Liver (tissue), 9 donors: ENCODE results near the gene POLR2L. TPM values are rescaled to one million over a fixed set of nuclear protein-coding genes. Genes with fewer than 3 reads are reported as not detected.

ENCODE experiments used
- DNase-seq: peaks from one replicate; pipeline ENCODE4 v3.0.0-alpha.2; 2017; ENCODE audit warnings: low spot score
- H3K27ac ChIP-seq, 2 donors: one replicate each; pipeline ENCODE4 v1.7.0; 2013; ENCODE audit warnings: inconsistent platforms in 2 of 2, low read length in 2 of 2, control low read depth in 1 of 2, low read depth in 1 of 2, mild to moderate bottlenecking in 1 of 2
- H3K27me3 ChIP-seq, 4 donors: one replicate each; pipeline versions ENCODE4 v1.6.1 to v1.7.0; 2013; ENCODE audit warnings: low read length in 3 of 4, inconsistent platforms in 1 of 4, mild to moderate bottlenecking in 1 of 4, moderate library complexity in 1 of 4; ENCODE audit not compliant: control insufficient read depth in 4 of 4, insufficient read depth in 4 of 4
- H3K36me3 ChIP-seq, 4 donors: one replicate each; pipeline versions ENCODE4 v1.6.1 to v1.7.0; 2013; ENCODE audit warnings: low read length in 3 of 4, mild to moderate bottlenecking in 3 of 4, low read depth in 1 of 4, moderate library complexity in 1 of 4; ENCODE audit not compliant: control insufficient read depth in 4 of 4, insufficient read depth in 3 of 4
- H3K4me1 ChIP-seq, 4 donors: one replicate each; pipeline versions ENCODE4 v1.6.1 to v1.7.0; 2013; ENCODE audit warnings: low read length in 3 of 4, mild to moderate bottlenecking in 3 of 4, moderate library complexity in 1 of 4; ENCODE audit not compliant: control insufficient read depth in 4 of 4, insufficient read depth in 4 of 4
- H3K4me3 ChIP-seq, 3 donors: one replicate each; pipeline versions ENCODE4 v1.6.1 to v1.7.0; 2013; ENCODE audit warnings: low read length in 3 of 3, control low read depth in 1 of 3, low read depth in 1 of 3, mild to moderate bottlenecking in 1 of 3
- H3K9ac ChIP-seq, 2 donors: one replicate each; pipeline ENCODE4 v1.7.0; 2013; ENCODE audit warnings: low read length in 2 of 2, mild to moderate bottlenecking in 2 of 2, moderate library complexity in 2 of 2, control low read depth in 1 of 2, low read depth in 1 of 2
- H3K9me3 ChIP-seq, 4 donors: one replicate each; pipeline versions ENCODE4 v1.6.1 to v1.7.0; 2013; ENCODE audit warnings: low read length in 3 of 4; ENCODE audit not compliant: control insufficient read depth in 4 of 4
- ATF3 ChIP-seq: IDR thresholded peaks from 2 replicates; pipeline ENCODE4 v1.6.1; 2016; ENCODE audit warnings: antibody characterized with exemption
- EGR1 ChIP-seq, 2 donors: IDR thresholded peaks; 2 replicates each; pipeline ENCODE4 v1.6.1; 2016 to 2018; ENCODE audit warnings: antibody characterized with exemption in 2 of 2, low read depth in 2 of 2
- FOXA1 ChIP-seq: IDR thresholded peaks from 2 replicates; pipeline ENCODE4 v1.6.1; 2016; ENCODE audit warnings: antibody characterized with exemption
- FOXA2 ChIP-seq: IDR thresholded peaks from 2 replicates; pipeline ENCODE4 v1.6.1; 2016; ENCODE audit warnings: antibody characterized with exemption
- HNF4G ChIP-seq: IDR thresholded peaks from 2 replicates; pipeline ENCODE4 v1.6.1; 2016; ENCODE audit warnings: antibody characterized with exemption
- JUND ChIP-seq, 2 donors: IDR thresholded peaks; 2 replicates each; pipeline ENCODE4 v1.6.1; 2016; ENCODE audit warnings: antibody characterized with exemption in 2 of 2
- MAX ChIP-seq: IDR thresholded peaks from 2 replicates; pipeline ENCODE4 v1.6.1; 2016; ENCODE audit warnings: antibody characterized with exemption
- RAD21 ChIP-seq, 2 donors: IDR thresholded peaks; 2 replicates each; pipeline ENCODE4 v1.6.1; 2016; ENCODE audit warnings: antibody characterized with exemption in 2 of 2, mild to moderate bottlenecking in 2 of 2
- REST ChIP-seq: IDR thresholded peaks from 2 replicates; pipeline ENCODE4 v1.6.1; 2016; ENCODE audit warnings: antibody characterized with exemption, mild to moderate bottlenecking
- RXRA ChIP-seq, 2 donors: IDR thresholded peaks; 2 replicates each; pipeline ENCODE4 v1.6.1; 2017 to 2018; ENCODE audit warnings: antibody characterized with exemption in 2 of 2, mild to moderate bottlenecking in 1 of 2
- SP1 ChIP-seq: IDR thresholded peaks from 2 replicates; pipeline ENCODE4 v1.6.1; 2018; ENCODE audit warnings: antibody characterized with exemption, mild to moderate bottlenecking
- TAF1 ChIP-seq: conservative IDR thresholded peaks from 2 replicates; pipeline ENCODE4 v1.6.1; 2016; ENCODE audit warnings: antibody characterized with exemption, mild to moderate bottlenecking
- YY1 ChIP-seq: IDR thresholded peaks from 2 replicates; pipeline ENCODE4 v1.6.1; 2016; ENCODE audit warnings: antibody characterized with exemption, mild to moderate bottlenecking
- ZBTB33 ChIP-seq: IDR thresholded peaks from 2 replicates; pipeline ENCODE4 v1.6.1; 2016; ENCODE audit warnings: antibody characterized with exemption
- WGBS: extraction: QIAGEN DNeasy Blood & Tissue Kit; methylation state at CpG from one replicate; pipeline ENCODE4 v1.1.7; 2013; 5-methylcytosine and 5-hydroxymethylcytosine counted together
- polyA plus RNA-seq, 2 donors: library from polyadenylated mRNA; stranded (reverse) in 1 of 2; unstranded in 1 of 2; fragments of 200-250 nt in 1 of 2; fragments of >200 nt in 1 of 2; fragmentation: Nextera tagmentation in 1 of 2; extraction: Ambion mirVana in 1 of 2; gene quantifications; one replicate each; pipeline versions ENCODE4 v1.2.1 to v1.2.3, GENCODE V29; 2013 to 2015
- total RNA-seq, 2 donors: library from RNA; depleted of rRNA; stranded (reverse); fragments of >200 nt; gene quantifications; one replicate each; pipeline ENCODE4 v1.2.3, GENCODE V29; 2014
- donor health status: healthy.
- donor health status: healthy.
- donor health status: healthy.
- donor health status: healthy.
- donor health status: healthy.

POLR2L gene
- total and polyA plus RNA-seq, 4 donors: 28.1 to 230 (median 106) TPM

- DNase-seq: no peak
- Histone ChIP-seq H3K27ac (no peak overlapping the region), H3K9me3 (no peaks in the 10 kb centered on the region), H3K4me3 (no peak overlapping the region), H3K9ac (no peak overlapping the region), H3K4me1 (peaks cover 41 to 81% (median 62%) of the 10 kb centered on the region in 4 donors), H3K36me3 (no peaks in the 10 kb centered on the region), H3K27me3 (no peaks in the 10 kb centered on the region)
- WGBS: 61% methylated on average over 31 of the region's 31 CpGs
- TF ChIP-seq RAD21 (IDR thresholded peaks at IDR 0.05) (no peak), MAX (no peak), TAF1 (no peak), ATF3 (no peak), RXRA (IDR thresholded peaks at IDR 0.05) (no peak), EGR1 (IDR thresholded peaks at IDR 0.05; ENCODE audit: low read depth in 2 of 2) (no peak)
Measured at GRCh38 chr11:831118-831864, 11.0 kb downstream of the POLR2L start.

GRCh38 chr11:830295-831117, 11.8 kb downstream of the POLR2L start:
- no peaks in the 10 kb centered on the region for H3K36me3 ChIP-seq
- TF ChIP-seq RXRA (IDR thresholded peaks at IDR 0.05): no peak
- TF ChIP-seq ZBTB33: no peak
- TF ChIP-seq HNF4G: no peak
- no peak for TF ChIP-seq MAX
- no peak for TF ChIP-seq SP1
- no peak for TF ChIP-seq JUND (IDR thresholded peaks at IDR 0.05)
- TF ChIP-seq REST: no peak
- TF ChIP-seq FOXA2: no peak
- TF ChIP-seq ATF3: no peak
- TF ChIP-seq TAF1: no peak
- no peak for TF ChIP-seq RAD21 (IDR thresholded peaks at IDR 0.05)
- no peak for TF ChIP-seq YY1
- TF ChIP-seq EGR1 (IDR thresholded peaks at IDR 0.05; ENCODE audit: low read depth in 2 of 2): no peak
- TF ChIP-seq FOXA1: no peak
- H3K27me3 ChIP-seq: no peaks in the 10 kb centered on the region
- peaks cover 48 to 89% (median 69%) of the 10 kb centered on the region in 4 donors for H3K4me1 ChIP-seq
- DNase-seq: peak; percentile 61
- no peaks in the 10 kb centered on the region for H3K9me3 ChIP-seq
- no peak overlapping the region for H3K27ac ChIP-seq
- H3K9ac ChIP-seq: no peak overlapping the region
- H3K4me3 ChIP-seq: peak overlapping the region in 1 of 3 donors; percentile 37
- WGBS: 4% methylated on average over 78 of the region's 78 CpGs
